ENCODE data around the gene ZNF570. TPM values are rescaled to one million over a fixed set of nuclear protein-coding genes. Genes with fewer than 3 reads are reported as not detected.

Gene ZNF570
- total and polyA plus RNA-seq, 2 of the 13 experiments (the other 11 are each of a cell fraction or from before 2014, with no cell fraction given) = 1.0 to 4.4 TPM

DNA sequence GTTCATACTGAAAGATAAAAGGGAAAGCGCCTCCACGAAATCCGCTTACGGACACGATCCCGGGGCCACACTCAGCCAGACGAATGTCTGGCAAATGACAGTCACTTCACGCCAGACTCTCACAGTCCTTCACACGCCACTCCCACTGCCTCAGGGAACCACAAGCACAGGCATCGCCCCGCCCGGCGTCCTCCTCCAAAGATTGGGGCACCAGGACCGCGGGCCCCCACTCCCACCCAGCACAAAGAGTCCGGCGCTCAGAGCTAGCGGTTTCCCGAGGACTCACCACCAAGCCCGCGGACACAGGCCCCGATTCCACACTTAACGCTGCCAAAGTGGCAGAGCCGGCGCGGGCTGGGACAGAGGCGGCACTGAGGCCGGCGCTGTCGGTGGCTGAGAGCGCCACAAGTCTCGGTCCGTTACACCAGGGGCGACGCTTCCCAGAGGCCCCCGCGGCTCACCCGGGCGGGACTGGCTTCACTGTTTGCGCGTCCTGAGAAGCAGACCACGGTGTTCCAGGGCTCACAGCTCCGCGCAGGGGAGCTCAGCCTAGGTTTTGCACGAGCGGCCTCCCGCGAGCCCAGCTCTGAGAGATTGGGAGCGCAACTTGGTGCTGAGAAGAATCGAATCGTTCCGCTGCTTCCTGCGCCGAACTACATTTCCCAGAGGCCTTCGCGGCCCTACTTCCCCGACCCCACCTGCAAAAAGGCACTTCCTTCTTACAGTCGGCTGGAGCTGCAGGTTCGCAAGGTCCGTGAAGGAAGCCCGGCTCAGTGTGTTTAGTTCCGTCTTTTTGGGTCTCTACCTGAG, 2.2 kb upstream of the ZNF570 start, which contains the start of gene ZNF569 (continued):
- peak; percentile 73 for TF ChIP-seq HNRNPLL (IDR thresholded peaks at IDR 0.05; ENCODE audit: low read depth, low read length, poor library complexity, severe bottlenecking)
- TF ChIP-seq NFYB (CRISPR knock-in tag; IDR thresholded peaks at IDR 0.05) = 0 out of 2 replicates have a peak, but pooled peaks have one; percentile 17
- no peak for TF ChIP-seq ZNF747 (CRISPR knock-in tag; IDR thresholded peaks at IDR 0.05; ENCODE audit: borderline replicate concordance)
- TF ChIP-seq, protein P1, sequence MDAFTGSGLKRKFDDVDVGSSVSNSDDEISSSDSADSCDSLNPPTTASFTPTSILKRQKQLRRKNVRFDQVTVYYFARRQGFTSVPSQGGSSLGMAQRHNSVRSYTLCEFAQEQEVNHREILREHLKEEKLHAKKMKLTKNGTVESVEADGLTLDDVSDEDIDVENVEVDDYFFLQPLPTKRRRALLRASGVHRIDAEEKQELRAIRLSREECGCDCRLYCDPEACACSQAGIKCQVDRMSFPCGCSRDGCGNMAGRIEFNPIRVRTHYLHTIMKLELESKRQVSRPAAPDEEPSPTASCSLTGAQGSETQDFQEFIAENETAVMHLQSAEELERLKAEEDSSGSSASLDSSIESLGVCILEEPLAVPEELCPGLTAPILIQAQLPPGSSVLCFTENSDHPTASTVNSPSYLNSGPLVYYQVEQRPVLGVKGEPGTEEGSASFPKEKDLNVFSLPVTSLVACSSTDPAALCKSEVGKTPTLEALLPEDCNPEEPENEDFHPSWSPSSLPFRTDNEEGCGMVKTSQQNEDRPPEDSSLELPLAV (CRISPR knock-in tag; conservative IDR thresholded peaks at IDR 0.05; ENCODE audit: low read depth) = no peak
- no peak for TF ChIP-seq ZNF460 (CRISPR knock-in tag; IDR thresholded peaks at IDR 0.05; ENCODE audit: borderline replicate concordance)
- TF ChIP-seq CBX2 (IDR thresholded peaks at IDR 0.05; ENCODE audit: low read depth, low read length) = no peak
- no peak for TF ChIP-seq CBX2 (CRISPR knock-in tag; IDR thresholded peaks at IDR 0.05; ENCODE audit: low read depth)
- TF ChIP-seq GTF2F1 (IDR thresholded peaks at IDR 0.05; ENCODE audit: low read length) = 0 out of 2 replicates have a peak, but pooled peaks have one; percentile 46
- 0 out of 2 replicates have a peak, but pooled peaks have one; percentile 64 for TF ChIP-seq CBFB (CRISPR knock-in tag; IDR thresholded peaks at IDR 0.05)
- TF ChIP-seq, protein P2, sequence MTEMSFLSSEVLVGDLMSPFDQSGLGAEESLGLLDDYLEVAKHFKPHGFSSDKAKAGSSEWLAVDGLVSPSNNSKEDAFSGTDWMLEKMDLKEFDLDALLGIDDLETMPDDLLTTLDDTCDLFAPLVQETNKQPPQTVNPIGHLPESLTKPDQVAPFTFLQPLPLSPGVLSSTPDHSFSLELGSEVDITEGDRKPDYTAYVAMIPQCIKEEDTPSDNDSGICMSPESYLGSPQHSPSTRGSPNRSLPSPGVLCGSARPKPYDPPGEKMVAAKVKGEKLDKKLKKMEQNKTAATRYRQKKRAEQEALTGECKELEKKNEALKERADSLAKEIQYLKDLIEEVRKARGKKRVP (CRISPR knock-in tag; IDR thresholded peaks at IDR 0.05) = peak in 1 of 2 experiments; percentile 39; a peak in 1 of 4 replicates
- no peak for TF ChIP-seq NFKBIZ (CRISPR knock-in tag; IDR thresholded peaks at IDR 0.05)
- peak; percentile 42; the same call in 1 of the 2 replicates for TF ChIP-seq ZKSCAN1 (IDR thresholded peaks at IDR 0.05; ENCODE audit: low read length)
- no peak for TF ChIP-seq ONECUT2 (CRISPR knock-in tag; IDR thresholded peaks at IDR 0.05)
- TF ChIP-seq ZNF547 (CRISPR knock-in tag; IDR thresholded peaks at IDR 0.05) = peak; percentile 70
- no peak for TF ChIP-seq ISX (CRISPR knock-in tag; conservative IDR thresholded peaks at IDR 0.05)
- TF ChIP-seq, protein P3, sequence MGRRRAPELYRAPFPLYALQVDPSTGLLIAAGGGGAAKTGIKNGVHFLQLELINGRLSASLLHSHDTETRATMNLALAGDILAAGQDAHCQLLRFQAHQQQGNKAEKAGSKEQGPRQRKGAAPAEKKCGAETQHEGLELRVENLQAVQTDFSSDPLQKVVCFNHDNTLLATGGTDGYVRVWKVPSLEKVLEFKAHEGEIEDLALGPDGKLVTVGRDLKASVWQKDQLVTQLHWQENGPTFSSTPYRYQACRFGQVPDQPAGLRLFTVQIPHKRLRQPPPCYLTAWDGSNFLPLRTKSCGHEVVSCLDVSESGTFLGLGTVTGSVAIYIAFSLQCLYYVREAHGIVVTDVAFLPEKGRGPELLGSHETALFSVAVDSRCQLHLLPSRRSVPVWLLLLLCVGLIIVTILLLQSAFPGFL (CRISPR knock-in tag; IDR thresholded peaks at IDR 0.05) = no peak
- TF ChIP-seq POLR2AphosphoS5 (IDR thresholded peaks at IDR 0.05; ENCODE audit: low read depth, low read length) = peak; percentile 43
- TF ChIP-seq, protein P4, sequence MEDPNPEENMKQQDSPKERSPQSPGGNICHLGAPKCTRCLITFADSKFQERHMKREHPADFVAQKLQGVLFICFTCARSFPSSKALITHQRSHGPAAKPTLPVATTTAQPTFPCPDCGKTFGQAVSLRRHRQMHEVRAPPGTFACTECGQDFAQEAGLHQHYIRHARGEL (CRISPR knock-in tag; IDR thresholded peaks at IDR 0.05) = 0 out of 2 replicates have a peak, but pooled peaks have one; percentile 58
- TF ChIP-seq MAZ (IDR thresholded peaks at IDR 0.05; ENCODE audit: borderline replicate concordance, low read depth, low read length) = peak; percentile 73
- TF ChIP-seq MAZ (CRISPR knock-in tag; IDR thresholded peaks at IDR 0.05; ENCODE audit: low read depth) = no peak
- TF ChIP-seq NONO (IDR thresholded peaks at IDR 0.05) = no peak
- peak; percentile 66; the same call in 1 of the 2 replicates for TF ChIP-seq NONO (CRISPR knock-in tag; conservative IDR thresholded peaks at IDR 0.05)
